LNCAP (cell line): ENCODE measurements around the gene DOCK1.

Experiments used
- TF ChIP-seq, protein P1 (sequence below): fragments of 450-650 bp; IDR thresholded peaks from 2 replicates; pipeline ENCODE4 v1.5.1; 2017; ENCODE audit warnings: mild to moderate bottlenecking

The DOCK1 gene

DNA sequence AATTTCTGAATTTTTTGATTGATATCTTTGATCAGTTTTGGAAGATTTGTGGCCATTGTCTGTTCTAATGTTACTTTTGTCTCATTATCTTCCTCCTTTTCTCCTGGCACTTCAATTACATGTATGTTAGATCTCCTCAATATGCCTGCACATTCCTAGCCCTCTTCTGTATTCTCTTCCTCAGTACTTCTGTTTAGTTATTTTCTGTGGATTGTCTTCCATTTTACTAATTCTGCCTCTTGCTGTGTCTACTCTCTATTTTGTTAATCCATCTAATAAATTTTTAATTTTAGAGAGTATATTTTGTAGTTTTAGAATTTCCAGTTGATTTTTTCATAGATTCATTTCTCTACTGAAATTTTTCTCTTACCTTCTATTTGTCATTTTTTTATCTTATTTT is 154.1 kb downstream of the DOCK1 start:
- TF ChIP-seq, protein P1, sequence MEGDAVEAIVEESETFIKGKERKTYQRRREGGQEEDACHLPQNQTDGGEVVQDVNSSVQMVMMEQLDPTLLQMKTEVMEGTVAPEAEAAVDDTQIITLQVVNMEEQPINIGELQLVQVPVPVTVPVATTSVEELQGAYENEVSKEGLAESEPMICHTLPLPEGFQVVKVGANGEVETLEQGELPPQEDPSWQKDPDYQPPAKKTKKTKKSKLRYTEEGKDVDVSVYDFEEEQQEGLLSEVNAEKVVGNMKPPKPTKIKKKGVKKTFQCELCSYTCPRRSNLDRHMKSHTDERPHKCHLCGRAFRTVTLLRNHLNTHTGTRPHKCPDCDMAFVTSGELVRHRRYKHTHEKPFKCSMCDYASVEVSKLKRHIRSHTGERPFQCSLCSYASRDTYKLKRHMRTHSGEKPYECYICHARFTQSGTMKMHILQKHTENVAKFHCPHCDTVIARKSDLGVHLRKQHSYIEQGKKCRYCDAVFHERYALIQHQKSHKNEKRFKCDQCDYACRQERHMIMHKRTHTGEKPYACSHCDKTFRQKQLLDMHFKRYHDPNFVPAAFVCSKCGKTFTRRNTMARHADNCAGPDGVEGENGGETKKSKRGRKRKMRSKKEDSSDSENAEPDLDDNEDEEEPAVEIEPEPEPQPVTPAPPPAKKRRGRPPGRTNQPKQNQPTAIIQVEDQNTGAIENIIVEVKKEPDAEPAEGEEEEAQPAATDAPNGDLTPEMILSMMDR = no peak

DNA sequence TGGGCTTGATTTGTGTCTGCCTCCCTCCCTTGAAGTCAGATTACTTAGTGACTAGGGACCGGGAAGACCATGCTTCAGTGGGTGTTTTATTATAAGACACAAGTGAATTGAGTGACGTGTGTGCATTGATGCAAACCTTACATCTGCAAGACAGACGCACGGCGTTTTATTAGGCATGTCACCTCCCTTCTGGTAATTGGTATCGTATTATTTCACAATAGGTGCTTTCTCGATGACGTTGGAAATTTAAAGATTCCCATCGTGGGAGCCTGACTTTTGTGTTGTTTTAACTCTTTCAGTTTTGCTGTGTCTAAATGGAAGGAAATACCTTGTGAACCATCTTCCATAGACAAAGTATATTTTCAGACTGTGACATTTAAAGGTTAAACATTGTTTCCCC is 158.5 kb downstream of the DOCK1 start:
- TF ChIP-seq, protein P1 = no peak

GRCh38 chr10:127064474-127064873 is 159.2 kb downstream of the DOCK1 start:
- TF ChIP-seq, protein P1 = no peak

- TF ChIP-seq, protein P1 = no peak
Measured at GRCh38 chr10:127067542-127068194, 162.4 kb downstream of the DOCK1 start.

- TF ChIP-seq, protein P1 = no peak
Measured at GRCh38 chr10:127068485-127068884, 163.3 kb downstream of the DOCK1 start.

DNA sequence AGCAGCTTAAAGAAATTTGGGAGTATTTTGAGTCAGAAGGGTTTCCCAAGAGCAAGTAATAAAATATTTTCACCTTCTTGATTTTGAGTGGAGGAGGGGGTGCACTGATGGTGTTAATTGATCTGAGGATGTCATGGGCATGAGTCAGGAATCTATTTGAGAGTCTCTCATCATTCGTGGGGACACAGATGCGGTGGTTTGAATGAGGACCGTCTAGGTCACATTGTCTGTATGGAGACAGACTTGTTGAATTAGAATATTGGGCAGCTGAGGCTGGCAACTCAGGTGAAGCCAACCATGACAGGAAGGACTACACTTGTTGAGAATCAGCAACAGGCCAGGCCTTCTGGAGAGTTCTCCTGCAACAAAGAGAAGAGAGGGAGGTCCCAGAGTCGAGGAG is 164.2 kb downstream of the DOCK1 start:
- TF ChIP-seq, protein P1 = no peak

GRCh38 chr10:127071126-127071525 is 165.9 kb downstream of the DOCK1 start:
- TF ChIP-seq, protein P1 = no peak

- TF ChIP-seq, protein P1 = no peak
Measured at GRCh38 chr10:127073666-127074065, 168.4 kb downstream of the DOCK1 start.
